ENCODE results near the gene MAP3K8.

DNA sequence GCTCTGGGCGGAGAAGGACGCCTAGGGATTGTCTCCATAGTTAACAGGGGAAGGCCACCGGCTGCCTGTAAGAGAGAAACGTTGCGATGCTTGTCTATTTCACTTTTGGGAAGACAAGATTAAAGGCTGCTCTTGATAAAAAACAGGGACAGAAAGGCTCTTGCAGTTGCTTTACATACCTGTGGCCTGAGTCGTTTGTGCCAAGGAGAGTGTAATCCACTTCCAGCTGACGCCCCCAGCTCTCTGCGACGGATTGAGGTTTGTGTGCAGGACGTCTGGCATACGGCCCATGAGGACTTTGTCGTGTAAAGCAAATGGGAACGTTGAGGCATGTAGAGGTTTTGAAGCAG lies 1.1 kb downstream of the MAP3K8 start:
- no peak for TF ChIP-seq POLR2A (IDR thresholded peaks at IDR 0.05; ENCODE audit: low read depth, low read length)
- TF ChIP-seq, protein P1, sequence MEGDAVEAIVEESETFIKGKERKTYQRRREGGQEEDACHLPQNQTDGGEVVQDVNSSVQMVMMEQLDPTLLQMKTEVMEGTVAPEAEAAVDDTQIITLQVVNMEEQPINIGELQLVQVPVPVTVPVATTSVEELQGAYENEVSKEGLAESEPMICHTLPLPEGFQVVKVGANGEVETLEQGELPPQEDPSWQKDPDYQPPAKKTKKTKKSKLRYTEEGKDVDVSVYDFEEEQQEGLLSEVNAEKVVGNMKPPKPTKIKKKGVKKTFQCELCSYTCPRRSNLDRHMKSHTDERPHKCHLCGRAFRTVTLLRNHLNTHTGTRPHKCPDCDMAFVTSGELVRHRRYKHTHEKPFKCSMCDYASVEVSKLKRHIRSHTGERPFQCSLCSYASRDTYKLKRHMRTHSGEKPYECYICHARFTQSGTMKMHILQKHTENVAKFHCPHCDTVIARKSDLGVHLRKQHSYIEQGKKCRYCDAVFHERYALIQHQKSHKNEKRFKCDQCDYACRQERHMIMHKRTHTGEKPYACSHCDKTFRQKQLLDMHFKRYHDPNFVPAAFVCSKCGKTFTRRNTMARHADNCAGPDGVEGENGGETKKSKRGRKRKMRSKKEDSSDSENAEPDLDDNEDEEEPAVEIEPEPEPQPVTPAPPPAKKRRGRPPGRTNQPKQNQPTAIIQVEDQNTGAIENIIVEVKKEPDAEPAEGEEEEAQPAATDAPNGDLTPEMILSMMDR (IDR thresholded peaks at IDR 0.05; ENCODE audit: extremely low read depth in 1 of 2, insufficient read depth in 1 of 2, low read depth in 1 of 2, low read length in 2 of 2): no peak
- TF ChIP-seq POLR2AphosphoS5 (IDR thresholded peaks at IDR 0.05; ENCODE audit: insufficient read depth, low read depth, low read length): no peak
- TF ChIP-seq, protein P2, sequence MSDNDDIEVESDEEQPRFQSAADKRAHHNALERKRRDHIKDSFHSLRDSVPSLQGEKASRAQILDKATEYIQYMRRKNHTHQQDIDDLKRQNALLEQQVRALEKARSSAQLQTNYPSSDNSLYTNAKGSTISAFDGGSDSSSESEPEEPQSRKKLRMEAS (IDR thresholded peaks at IDR 0.05; ENCODE audit: insufficient read depth, insufficient read length): no peak
- no peak for TF ChIP-seq EZH2 (IDR thresholded peaks at IDR 0.05; ENCODE audit: borderline replicate concordance, low read depth, low read length, severe bottlenecking)
- no peak for TF ChIP-seq FOS (IDR thresholded peaks at IDR 0.05; ENCODE audit: borderline replicate concordance, insufficient read depth, low read length)
- no peak for TF ChIP-seq JUN (IDR thresholded peaks at IDR 0.05; ENCODE audit: borderline replicate concordance, insufficient read depth, insufficient read length, low read depth)
- TF ChIP-seq MYC (IDR thresholded peaks at IDR 0.05; ENCODE audit: low read depth, low read length): no peak

Data from endothelial cell of umbilical vein (primary cell).